Measurements from ENCODE around the gene NCAM1. TPM values are rescaled to one million over a fixed set of nuclear protein-coding genes. Genes with fewer than 3 reads are reported as not detected.

Gene NCAM1
- total RNA-seq, 4 donors from 2014 or later = 0.98 to 1.3 (median 1.2) TPM

- TF ChIP-seq, protein P1, sequence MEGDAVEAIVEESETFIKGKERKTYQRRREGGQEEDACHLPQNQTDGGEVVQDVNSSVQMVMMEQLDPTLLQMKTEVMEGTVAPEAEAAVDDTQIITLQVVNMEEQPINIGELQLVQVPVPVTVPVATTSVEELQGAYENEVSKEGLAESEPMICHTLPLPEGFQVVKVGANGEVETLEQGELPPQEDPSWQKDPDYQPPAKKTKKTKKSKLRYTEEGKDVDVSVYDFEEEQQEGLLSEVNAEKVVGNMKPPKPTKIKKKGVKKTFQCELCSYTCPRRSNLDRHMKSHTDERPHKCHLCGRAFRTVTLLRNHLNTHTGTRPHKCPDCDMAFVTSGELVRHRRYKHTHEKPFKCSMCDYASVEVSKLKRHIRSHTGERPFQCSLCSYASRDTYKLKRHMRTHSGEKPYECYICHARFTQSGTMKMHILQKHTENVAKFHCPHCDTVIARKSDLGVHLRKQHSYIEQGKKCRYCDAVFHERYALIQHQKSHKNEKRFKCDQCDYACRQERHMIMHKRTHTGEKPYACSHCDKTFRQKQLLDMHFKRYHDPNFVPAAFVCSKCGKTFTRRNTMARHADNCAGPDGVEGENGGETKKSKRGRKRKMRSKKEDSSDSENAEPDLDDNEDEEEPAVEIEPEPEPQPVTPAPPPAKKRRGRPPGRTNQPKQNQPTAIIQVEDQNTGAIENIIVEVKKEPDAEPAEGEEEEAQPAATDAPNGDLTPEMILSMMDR (IDR thresholded peaks at IDR 0.05; ENCODE audit: low read depth) = no peak
Observed at GRCh38 chr11:113279591-113279990, 318.4 kb downstream of the NCAM1 start.

DNA sequence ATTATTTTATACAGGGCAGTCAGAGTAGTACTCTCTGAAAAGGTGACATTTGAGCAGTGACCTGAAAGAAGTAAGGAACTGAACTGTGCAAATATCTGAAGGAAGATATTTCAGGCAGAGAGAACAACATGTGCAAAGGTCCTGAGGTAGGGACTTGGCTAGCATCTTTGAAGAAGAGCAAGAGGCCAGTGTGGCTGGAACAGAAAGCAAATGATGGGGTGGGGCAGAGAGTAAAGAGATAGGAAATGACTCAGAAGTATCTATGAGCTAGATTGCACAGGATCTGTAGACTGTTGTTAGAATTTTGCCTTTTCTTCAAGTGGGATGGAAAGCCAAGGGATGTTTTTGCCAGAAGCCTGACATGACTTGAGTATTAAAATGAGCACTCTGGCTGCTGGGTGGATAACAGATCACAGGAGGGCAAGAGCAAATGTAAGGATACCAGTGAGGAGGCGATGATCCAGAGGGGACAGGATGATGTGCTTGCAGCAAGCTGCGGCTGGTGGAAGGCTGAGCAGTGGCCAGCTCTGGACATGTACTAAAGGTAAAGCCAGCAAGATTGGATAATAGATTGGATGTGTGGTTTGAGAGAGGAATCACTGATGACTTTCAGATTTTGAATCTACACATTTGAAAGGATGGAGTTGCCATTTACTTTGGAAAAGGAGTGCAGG, 320.0 kb downstream of the NCAM1 start:
- TF ChIP-seq, protein P1 (IDR thresholded peaks at IDR 0.05; ENCODE audit: low read depth) = no peak

- TF ChIP-seq, protein P1 (IDR thresholded peaks at IDR 0.05; ENCODE audit: low read depth) = no peak
Observed at GRCh38 chr11:113282898-113283437, 321.7 kb downstream of the NCAM1 start.

- TF ChIP-seq, protein P1 (IDR thresholded peaks at IDR 0.05; ENCODE audit: low read depth) = no peak
Observed at GRCh38 chr11:113283881-113284280, 322.7 kb downstream of the NCAM1 start.

- TF ChIP-seq, protein P1 (IDR thresholded peaks at IDR 0.05; ENCODE audit: low read depth) = no peak
Observed at GRCh38 chr11:113286009-113286408, 324.8 kb downstream of the NCAM1 start.

DNA sequence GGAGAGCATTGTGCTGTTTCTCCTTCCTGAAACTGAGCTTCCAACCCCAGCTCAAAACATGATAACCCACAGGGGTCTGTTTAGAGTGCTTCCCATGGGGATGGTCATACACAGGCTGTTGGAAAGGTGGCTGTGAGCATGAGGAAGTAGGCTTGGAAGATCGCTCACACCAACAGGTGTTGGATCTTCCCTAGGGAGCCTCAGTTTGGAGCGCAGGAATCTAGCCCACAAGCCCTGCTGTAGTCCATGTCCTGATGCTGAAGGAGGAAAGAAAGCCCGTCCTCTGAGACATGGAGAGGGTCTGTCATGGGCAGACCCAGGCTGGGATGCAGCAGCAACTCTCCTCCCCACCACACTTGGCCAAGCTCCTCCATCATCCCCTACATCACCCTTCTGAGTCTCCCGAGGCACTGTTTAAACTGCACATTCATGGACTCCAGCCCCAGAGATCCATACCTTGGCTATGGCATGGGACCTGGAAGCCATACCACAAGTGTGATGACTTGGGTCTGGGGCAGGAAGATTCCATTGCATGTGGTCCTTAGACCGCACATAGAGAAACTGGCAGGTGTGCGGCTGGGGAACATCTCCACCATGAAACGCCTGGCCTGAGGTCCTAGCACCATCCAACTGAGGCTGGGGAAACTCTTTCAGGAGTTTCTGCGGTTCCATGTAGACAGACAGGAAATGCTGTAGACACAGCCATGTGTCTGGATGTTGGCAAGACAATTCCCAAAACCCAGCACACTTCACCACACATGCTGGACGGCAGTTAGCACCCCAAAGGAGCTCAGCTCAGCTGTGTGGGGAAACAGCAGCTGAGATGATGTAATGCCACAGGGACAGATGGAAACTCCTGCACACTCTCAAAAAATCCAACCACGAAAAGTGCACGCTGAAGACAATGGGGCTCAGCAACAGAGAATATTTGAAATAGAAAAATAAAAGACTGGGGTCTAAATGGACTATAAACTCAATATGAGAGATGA, 325.6 kb downstream of the NCAM1 start:
- TF ChIP-seq, protein P1 (IDR thresholded peaks at IDR 0.05; ENCODE audit: low read depth) = no peak

- TF ChIP-seq, protein P1 (IDR thresholded peaks at IDR 0.05; ENCODE audit: low read depth) = no peak
Observed at GRCh38 chr11:113287801-113288200, 326.6 kb downstream of the NCAM1 start.
